GM23248 (cell line): ENCODE results near the gene SNF8.

Experiments used
- EZH2 ChIP-seq: fragments of 200-600 bp; sonication (generic); IDR thresholded peaks from 2 replicates; pipeline ENCODE4 v1.6.1; 2018; ENCODE audit warnings: antibody characterized with exemption, mild to moderate bottlenecking; ENCODE audit not compliant: insufficient read depth, poor library complexity, severe bottlenecking
- EZH2phosphoT487 ChIP-seq: fragments of 200-600 bp; sonication (generic); IDR thresholded peaks from 2 replicates; pipeline ENCODE4 v1.6.1; 2018; ENCODE audit warnings: antibody characterized with exemption, moderate library complexity, mild to moderate bottlenecking, low read depth; ENCODE audit not compliant: insufficient read depth

DNA sequence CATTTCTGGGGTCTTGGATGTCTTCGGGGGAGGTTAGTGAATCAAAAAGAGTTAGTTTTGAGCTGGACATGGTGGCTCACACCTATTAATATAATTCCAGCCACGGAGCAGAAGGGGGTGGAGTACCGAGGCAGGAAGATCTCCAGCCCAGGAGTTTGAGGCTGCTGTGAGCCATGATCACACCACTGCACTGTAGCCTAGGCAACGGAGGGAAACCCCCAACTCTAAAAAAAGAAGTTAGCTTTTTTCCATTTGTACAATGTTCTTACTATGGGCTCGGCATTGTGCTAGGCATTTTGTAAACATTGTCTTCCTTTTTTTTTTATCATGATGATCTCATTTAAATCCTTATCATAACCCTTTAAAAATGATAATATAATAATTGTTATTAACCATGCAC, 8.3 kb upstream of the SNF8 start:
- TF ChIP-seq EZH2, result no peak
- no peak for TF ChIP-seq EZH2phosphoT487
